GM21529 (cell line): ENCODE data around the gene LSS.
"Not testable (repeated sequence)": the region's sequence is repeated elsewhere in the genome, so short reads cannot be mapped to it uniquely, and the experiment has no call there.

Source experiments
- ATAC-seq: cut with Tn5 transposase; IDR thresholded peaks from one replicate; pipeline ENCODE4 v1.9.1; 2021; ENCODE audit not compliant: unreplicated experiment

LSS gene

DNA sequence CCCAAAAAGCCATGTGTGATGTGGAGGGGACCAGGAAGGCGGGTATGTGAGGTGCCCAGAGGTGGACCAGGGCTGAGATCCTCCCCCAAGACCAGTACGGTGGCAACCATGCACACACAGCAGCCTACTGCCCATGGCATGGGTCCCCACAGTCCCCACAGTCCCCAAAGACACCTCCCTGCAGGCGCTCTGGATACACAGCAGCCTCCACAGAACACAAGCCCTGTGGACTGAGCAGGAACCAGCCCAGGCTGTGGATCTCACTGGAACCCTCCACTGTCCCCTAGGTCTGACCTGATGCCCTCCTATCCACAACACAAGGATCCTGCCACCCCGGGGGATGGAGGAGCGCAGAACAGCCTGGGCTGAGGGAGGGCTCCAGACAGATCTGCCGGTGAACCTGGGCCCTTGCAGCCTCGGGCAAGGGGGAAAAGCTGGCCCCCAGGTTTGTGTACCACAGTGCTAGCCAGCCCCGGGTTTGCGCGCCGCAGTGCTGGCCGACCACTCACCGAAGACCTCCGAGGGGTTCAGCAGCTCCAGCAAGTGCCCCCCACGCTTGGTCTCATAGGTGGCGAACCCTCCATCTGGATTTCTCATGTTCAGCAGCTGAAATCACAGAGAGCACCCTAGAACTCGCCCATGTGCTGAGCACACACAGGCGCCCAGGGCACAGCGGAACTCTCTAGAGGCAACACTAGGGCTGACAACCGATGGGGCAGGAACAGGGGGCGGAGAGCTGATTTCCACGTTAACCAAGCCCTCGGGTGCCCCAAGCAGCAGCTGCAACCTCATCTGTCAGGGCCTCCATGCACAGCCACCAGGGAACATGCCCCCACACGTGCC is 22.2 kb downstream of the LSS start:
- no peak for ATAC-seq

DNA sequence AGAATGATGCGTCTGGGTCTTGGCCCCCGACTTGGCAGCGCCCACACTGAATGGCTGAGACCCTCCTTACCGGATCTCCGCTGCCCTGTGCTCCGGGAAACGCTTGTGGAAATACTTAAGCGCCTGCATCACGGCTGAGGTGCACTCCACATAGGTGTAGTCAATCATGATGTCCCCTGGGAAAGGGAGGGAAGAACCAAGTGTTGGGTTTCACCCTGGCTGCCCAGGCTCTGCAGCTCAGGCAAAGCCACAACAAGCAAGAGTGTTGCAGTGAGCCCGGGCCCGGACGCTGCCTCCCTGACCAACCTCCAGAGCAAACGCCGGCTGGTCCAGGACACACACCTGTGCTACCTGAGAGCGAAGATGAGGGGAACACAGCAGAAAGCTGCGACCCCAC is 22.8 kb downstream of the LSS start:
- no peak for ATAC-seq

DNA sequence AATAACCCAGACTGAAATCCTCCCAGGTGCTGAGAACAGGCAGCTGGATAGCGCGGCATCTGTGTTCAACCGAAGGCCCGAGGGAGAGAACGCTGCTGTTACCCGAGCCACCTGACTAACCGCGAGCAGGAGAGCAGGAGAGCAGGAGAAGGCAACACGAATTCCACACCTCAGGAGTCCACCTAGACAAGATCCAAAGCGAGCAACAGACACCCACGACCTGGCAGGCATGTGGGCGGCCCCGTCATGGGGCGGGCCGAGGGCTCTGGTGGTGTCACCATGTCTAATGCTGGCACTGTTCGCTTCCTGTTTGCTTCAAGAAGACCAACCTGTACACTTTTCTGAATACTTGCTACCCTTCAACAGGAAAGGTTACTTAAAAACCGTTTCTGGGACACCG is 23.4 kb downstream of the LSS start:
- no peak for ATAC-seq

DNA sequence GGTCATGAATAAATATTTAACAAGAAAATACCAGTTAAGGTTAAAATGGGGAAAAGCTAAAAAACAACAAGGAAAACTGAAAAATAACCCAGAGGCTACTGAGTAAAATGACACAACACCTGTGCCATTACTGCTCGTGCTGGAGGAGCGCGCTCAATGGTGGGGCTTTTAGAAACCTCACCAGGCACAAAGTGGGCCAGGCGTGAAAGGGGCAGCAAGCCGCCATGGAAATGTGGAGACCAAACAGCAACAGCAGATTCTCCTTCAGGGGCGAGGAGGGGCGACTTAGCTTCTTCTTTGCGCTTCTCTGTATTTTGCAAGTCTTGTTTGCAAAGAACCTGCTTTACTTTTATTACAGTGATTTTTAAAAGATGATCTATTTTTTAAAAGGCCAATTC is 25.4 kb downstream of the LSS start:
- ATAC-seq, result no peak

DNA sequence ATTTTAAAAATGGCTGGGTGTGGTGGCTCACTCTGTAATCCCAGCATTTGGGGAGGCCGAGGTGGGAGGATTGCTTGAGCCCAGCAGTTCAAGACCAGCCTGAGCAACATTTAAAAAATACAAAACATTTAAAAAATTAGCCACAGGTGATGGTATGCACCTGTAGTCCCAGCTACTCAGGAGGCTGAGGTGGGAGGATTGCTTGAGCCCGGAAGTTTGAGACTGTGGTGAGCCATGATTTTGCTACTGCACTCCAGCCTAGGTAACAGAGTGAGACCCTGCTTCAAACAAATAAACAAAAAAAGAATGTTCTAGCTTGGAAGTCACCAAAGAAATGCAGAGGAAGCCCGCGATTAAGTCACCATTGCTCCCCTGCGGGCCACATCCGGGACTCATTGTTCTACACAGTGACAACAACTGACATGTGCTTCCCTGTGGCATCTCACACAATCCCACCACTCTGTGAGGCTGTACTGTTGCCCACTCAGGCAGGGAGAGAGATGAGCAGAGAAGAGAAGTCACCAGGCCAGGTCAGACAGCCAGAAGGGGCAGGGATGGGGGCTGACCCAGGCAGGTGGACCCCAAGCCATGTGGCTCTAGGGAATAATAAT is 25.9 kb downstream of the LSS start:
- no peak for ATAC-seq

DNA sequence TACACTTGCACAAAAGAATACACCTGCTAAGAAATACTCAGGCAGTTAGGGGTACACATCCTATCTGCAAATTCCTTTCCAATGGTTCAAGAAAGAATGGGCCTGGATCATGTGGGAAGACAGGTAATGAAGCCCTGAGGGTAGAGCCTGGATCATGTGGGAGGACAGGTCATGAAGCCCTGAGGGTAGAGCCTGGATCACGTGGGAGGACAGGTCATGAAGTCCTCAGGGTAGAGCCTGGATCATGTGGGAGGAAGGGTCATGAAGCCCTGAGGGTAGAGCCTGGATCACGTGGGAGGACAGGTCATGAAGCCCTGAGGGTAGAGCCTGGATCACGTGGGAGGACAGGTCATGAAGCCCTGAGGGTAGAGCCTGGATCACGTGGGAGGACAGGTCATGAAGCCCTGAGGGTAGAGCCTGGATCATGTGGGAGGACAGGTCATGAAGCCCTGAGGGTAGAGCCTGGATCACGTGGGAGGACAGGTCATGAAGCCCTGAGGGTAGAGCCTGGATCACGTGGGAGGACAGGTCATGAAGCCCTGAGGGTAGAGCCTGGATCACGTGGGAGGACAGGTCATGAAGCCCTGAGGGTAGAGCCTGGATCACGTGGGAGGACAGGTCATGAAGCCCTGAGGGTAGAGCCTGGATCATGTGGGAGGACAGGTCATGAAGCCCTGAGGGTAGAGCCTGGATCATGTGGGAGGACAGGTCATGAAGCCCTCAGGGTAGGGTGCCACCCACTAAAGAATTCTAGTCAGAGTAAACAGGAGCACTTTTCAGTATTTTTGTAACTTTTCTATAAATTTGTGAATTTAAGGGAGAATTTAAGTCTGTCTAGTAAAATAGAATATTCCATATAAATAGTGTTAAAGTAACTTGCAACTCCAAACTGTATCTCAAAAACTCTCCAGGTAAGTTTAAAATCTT is 27.4 kb downstream of the LSS start:
- not testable (repeated sequence) for ATAC-seq

DNA sequence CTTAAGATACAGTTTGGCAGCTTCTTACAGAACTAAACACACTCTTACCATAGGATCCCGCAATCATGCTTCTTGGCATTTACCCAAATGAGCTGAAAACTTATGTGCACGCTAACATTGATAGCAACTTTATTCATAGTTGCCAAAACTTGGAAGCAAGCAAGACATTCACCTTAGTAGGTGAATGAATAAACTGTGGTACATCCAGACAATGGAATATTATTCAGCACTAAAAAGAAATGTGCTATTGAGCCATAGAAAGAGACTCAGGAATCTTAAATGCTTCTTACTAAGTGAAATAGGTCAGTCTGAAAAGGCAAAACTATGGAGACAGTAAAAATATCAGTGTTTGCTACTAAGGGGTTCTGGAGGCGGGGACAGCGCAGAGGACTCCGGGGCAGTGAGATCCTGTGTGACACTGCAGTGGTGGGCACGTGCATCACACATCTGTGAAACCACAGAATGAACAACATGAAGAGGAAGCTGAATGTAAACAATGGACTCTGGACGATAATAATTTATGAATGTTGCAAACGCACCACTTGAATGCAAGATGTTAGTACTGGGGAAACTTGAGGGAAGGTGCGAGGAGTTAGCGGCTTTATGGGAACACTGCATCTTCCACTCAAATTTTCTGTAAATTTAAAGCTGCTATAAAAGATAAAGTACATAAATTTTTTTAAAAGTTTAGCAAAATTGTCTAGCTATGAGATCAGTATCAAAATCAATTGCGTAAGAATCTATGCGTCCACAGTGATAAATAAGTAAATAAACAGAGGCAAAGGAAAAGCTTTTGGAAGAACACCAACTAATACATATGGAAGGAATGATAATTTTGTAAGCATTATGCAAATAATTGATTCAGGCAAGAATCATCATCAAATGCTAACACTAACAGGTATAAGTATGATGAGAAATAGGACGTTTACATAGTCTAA is 28.9 kb downstream of the LSS start:
- no peak for ATAC-seq

DNA sequence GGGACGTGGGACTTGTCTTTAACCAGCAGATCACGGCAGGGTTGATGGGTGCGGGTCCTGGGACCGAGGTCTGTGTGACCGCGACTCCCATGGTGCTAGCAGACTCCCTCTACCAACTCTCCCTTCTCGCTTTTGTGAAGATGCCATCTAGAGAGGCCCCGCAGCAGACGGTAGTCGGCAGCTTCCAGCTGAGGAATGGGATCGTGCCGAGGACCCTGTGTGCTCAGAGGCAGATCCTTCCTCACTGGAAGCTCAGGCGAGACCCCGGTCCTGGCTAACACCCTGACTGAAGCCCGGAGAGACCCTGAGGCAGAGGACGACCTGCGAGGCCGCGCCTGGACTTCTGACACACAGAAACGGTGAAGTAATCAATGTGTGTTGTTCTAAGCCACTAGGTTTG is 31.8 kb downstream of the LSS start:
- ATAC-seq, result no peak

DNA sequence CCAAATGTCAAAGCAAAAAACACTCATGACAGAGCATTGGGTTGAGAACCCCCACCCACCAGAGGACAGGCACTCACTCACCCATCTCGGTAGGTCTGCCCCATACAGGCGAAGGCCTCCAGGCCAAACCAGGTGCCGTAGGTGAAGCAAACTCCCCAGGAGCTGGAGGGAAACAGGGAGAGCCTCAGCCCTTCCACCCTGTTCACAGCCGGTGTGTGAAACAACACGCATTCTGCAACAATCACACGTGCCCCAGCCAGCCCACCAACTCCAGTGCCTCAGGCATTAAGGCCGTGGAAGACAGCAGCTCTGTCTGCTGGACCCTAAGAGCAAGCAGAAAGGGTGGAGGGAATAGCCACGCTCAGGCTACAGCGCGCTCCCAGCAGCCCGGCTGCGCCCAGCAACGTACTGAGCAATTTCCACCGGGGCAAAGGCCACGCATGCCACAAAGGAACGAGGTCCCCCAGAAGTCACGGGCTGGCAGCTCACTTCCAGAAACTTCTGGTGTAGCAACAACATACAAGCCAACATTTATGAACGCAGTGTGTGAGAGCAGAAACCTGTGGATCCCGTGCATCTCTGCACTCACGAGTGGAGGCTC is 32.9 kb downstream of the LSS start:
- no peak for ATAC-seq

DNA sequence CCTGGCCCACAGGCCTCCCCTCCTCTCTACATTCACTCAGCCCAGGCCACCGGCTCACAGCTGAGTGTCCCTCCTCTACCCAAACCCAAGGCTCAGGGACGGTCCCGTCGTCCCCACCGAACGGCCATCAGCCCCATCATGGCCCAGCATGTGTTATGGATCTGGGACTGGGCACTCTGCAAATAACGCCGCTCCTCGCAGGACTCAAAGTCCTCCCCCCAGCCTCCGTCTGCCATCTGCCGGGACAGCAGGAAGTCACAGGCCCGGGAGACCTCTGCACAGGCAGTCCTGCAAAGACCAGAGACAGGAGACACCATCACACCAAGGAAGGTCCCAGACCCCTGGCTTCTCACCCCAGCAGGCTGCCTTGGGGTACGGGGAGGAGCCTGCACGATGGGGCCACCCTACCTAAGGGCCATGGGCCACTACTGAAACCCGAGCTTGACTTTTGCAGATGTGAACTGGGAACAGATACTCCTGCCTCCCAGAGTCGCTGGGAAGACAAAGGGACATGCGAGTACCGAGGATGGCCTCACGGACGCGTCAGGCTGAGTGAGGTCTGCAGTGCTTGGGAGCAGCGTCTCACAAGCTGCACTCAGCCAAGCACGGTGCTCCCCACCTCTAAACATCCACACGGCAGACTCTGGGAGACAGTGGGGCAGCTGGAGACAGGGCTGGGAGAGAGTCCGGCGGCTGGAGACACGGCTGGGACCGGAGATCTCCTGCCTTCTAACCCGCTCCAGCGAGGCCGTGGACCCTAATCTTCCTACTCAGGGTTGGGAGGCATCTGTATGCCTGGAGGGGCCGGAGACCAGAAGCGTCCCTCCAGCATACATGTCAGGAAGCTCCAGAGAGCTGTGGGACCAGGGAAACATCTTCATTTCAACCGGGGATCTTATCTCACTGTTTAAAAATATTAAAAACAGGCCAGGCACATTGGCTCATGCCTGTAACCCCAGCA is 33.9 kb downstream of the LSS start:
- no peak for ATAC-seq

DNA sequence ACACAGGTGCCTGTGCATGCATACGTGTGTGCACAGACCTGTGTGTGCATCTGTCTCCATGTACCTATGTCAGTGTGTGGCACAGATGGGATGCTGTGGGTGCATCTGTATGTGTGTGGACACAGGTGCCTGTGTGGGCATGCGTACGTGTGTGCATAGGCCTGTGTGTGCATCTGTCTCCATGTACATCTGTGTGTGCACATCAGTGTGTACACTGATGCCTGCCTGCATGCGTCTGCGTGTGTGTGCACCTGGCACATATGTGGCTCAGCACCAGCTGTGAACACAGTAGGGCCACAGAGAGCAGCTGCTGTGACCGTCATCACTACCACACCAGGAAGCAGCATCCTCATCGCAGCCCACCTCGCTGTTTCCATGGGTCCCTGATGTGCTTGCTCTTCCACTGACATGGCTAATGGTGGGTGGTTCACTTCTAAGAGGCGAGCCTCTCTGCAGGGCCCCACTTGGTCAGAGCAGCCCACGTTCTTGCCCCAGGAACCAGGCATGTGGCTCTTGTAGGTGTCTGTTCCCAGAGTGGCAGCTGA is 34.7 kb downstream of the LSS start:
- ATAC-seq, result no peak

DNA sequence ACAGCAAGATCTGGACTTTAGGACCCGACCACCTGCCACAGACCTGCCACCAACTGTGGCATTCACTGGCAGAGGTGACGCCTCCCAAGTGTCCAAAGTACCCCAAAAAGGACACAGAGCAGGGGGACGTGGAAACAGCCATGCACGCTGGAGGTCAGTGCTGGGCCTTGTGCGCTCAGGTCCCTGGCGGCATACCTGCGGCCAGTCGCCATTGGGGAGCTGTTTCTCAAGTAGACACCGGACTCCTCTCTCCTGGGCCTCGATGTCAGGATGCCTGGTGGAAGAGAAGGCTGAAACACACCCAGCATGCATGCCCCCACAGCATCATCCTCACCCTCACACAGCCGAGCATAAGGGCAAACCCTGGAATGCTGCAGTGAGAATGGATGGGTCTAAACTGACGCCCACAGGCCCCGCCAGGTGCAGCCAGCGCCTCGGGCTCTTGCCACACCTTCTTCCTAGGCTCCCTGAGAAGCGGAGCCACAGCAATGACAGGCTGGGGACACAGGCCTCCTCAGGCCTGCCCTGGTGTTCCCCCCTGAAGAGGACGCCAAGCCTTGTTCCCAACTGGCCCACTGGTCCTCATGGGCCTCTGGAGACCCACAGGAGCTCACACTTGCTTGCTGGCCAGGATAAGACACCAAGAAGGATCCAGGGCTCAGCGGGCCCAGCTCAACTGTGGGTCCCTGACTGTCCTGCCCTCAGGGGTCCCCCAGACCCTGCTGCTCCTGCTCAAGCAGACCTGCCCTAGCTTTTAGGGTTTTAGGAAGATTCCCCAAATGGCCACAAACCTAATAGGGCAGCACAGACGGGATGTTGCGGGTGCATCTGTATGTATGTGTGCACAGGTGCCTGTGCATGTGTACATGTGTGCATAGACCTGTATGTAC is 36.6 kb downstream of the LSS start:
- no peak for ATAC-seq

DNA sequence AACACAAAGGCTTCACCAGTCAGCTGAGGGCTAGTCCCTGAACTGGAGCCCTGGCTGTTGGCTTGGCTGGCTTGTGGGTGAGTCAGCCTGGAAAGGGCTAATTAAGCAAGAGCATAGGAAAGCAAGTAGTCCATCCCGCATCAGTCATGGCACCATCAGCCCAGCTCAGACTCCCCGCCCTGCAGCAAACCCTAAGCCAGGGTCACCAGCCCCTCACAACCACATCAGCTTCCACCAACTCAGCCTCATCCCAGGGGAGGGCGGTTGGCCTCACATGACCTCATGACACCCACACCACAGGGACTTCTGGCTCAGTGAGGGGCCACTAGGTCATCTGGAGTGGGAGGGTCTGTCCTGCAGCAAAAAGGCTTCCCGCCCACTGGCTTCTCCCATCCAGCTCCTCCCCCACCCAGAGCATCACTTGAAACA is 37.3 kb downstream of the LSS start:
- no peak for ATAC-seq

DNA sequence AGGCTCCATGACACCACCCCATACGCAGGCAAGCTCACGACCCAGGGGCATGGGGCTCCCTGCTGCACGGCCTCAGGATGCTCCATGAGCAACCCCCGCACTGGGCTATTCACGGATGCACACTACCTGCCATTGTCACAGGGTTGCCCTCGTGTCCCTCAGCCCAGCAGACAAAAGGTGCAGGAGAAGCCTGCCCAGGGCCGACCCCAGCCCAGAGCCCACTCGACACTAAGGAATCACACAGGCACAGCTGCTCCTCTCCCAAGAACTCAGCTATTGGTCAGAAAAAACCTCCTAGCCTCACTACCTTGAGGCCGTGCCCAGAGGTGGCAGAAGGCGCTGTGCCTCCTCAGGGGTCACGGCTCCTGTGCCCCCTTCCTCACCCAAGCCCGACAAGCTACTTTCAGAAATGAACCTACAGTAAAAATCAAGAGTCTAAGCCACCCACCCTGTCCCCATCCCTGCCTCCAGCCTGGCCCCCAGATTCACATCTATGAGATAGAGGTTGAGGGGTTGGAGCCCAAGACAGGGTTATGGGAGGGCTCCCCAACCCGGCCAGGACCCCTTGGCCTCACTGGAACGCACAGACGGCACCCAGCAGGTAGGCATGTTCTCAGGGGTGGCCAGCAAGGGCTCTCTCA is 38.0 kb downstream of the LSS start:
- ATAC-seq, result no peak

DNA sequence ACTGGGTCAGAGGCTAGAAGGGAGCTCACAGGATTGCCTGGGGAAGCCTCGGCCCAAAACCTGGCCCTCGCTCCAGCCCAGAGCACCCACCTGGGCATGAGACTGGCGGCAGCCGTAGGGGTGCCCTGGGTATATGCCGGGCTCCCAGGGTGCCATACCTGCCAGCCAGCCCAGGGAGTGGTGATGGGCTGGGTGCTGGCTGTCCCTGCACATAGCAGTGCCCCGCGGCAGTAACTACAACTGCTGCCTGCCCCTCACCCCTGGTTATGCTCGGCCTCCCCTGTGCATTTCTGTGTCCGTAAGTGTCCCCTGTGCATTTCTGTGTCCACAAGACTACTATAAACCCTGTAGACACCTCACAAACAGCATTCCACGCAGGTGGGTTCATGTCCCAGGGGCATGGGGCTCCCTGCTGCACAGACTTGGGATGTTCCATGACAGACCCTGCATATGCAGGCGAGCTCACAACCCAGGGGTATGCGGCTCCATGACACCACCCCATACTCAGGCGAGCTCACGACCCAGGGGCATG is 38.5 kb downstream of the LSS start:
- ATAC-seq, result no peak

DNA sequence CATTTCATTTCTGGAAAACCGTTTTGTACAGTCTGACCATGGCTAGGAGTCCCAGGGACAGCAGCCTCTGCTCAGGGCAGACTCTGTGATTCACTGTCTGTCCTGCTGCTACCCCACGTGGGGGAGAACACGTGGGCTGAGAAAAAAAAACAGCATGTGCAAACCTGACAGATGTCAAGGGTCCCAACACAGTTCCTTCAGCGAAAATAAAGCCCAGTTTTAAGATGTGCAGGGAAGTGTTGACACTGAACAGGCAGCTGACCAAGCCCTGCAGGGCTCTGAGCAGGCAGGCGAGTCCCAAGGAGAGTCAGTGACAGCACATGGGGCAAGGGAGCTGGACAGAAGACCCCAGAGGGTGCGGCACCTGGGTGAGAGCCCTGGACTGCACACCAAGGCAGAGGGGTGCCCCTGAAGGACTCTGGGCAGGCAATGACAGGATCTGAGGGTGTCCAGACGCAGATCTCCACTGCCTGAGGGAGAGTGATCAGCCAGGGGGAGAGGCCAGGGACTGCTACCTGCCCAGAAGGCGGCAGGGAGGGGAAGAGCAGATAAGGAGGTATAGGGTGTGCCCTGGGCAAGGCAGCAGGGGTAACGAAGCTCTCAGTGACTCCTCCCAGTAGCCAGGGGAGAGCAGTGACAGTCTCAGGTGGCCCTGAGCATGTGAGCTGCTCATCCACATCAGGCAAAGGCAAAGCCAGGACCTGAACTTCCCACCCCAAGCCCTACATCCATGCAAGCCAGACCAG is 39.2 kb downstream of the LSS start:
- ATAC-seq, result no peak
